SK-N-SH treated with all-trans-retinoic acid at 6 μM for 48 hours (cell line): ENCODE measurements around the gene COA8.

ENCODE experiments used
- ATAC-seq: fragments of 200-7000 bp; cut with Tn5 transposase; 3 replicates; pipeline ENCODE4 v1.9.1; 2020; ENCODE audit warnings: mild to moderate bottlenecking, moderate library complexity
- ARNTL ChIP-seq: fragments of 450-650 bp; formaldehyde crosslinking; IDR thresholded peaks from 2 replicates; pipeline ENCODE4 v1.5.0; 2020; ENCODE audit warnings: low read depth, mild to moderate bottlenecking, moderate library complexity, borderline replicate concordance
- BACH2 ChIP-seq: fragments of 250-450 bp; sonication (Bioruptor Pico); IDR thresholded peaks from 2 replicates; pipeline ENCODE4 v1.9.0; 2021; ENCODE audit warnings: mild to moderate bottlenecking, borderline replicate concordance
- CSDC2 ChIP-seq: fragments of 250-450 bp; sonication (Bioruptor Pico); IDR thresholded peaks from 2 replicates; pipeline ENCODE4 v1.5.0; 2020; ENCODE audit warnings: mild to moderate bottlenecking, moderate library complexity
- ESRRG ChIP-seq: fragments of 250-450 bp; sonication (Bioruptor Pico); IDR thresholded peaks from 2 replicates; pipeline ENCODE4 v1.6.1; 2021; ENCODE audit warnings: mild to moderate bottlenecking
- GLIS3 ChIP-seq: fragments of 250-450 bp; sonication (Bioruptor Pico); IDR thresholded peaks from 2 replicates; pipeline ENCODE4 v1.5.0; 2020; ENCODE audit warnings: mild to moderate bottlenecking, moderate library complexity
- ISL1 ChIP-seq: fragments of 250-450 bp; sonication (Bioruptor Pico); IDR thresholded peaks from 2 replicates; pipeline ENCODE4 v2.1.2; 2022; ENCODE audit warnings: mild to moderate bottlenecking, moderate library complexity
- OSR1 ChIP-seq: fragments of 250-450 bp; sonication (Bioruptor Pico); IDR thresholded peaks from 2 replicates; pipeline ENCODE4 v1.8.0; 2022; ENCODE audit warnings: moderate library complexity, mild to moderate bottlenecking, inconsistent platforms
- PPARA ChIP-seq: fragments of 250-450 bp; sonication (Bioruptor Pico); IDR thresholded peaks from 2 replicates; pipeline ENCODE4 v1.5.0; 2020; ENCODE audit warnings: mild to moderate bottlenecking, borderline replicate concordance
- RARB ChIP-seq: fragments of 250-450 bp; sonication (Bioruptor Pico); IDR thresholded peaks from 2 replicates; pipeline ENCODE4 v1.8.0; 2021; ENCODE audit warnings: mild to moderate bottlenecking, moderate library complexity
- SNAI2 ChIP-seq: fragments of 250-450 bp; sonication (Bioruptor Pico); IDR thresholded peaks from 2 replicates; pipeline ENCODE4 v1.5.0; 2020; ENCODE audit warnings: mild to moderate bottlenecking, moderate library complexity
- TCF4 ChIP-seq: fragments of 250-450 bp; sonication (Bioruptor Pico); IDR thresholded peaks from 2 replicates; pipeline ENCODE4 v1.8.0; 2021; ENCODE audit warnings: mild to moderate bottlenecking, moderate library complexity, borderline replicate concordance
- TOX ChIP-seq: fragments of 250-450 bp; sonication (Bioruptor Pico); IDR thresholded peaks from 2 replicates; pipeline ENCODE4 v1.8.0; 2021; ENCODE audit warnings: mild to moderate bottlenecking, moderate library complexity, borderline replicate concordance
- ZC3H10 ChIP-seq: fragments of 250-450 bp; sonication (Bioruptor Pico); IDR thresholded peaks from 2 replicates; pipeline ENCODE4 v1.5.1; 2021; ENCODE audit warnings: mild to moderate bottlenecking, moderate library complexity
- ZFP3 ChIP-seq: fragments of 250-450 bp; sonication (Bioruptor Pico); IDR thresholded peaks from 2 replicates; pipeline ENCODE4 v1.5.0; 2020; ENCODE audit warnings: mild to moderate bottlenecking, moderate library complexity
- ZFP30 ChIP-seq: fragments of 450-650 bp; formaldehyde crosslinking; IDR thresholded peaks from 2 replicates; pipeline ENCODE4 v1.5.0; 2022; ENCODE audit warnings: mild to moderate bottlenecking, moderate library complexity
- ZNF565 ChIP-seq: fragments of 450-650 bp; formaldehyde crosslinking; conservative IDR thresholded peaks from 2 replicates; pipeline ENCODE4 v1.5.0; 2020; ENCODE audit warnings: low read depth, mild to moderate bottlenecking, moderate library complexity
- ZNF70 ChIP-seq: fragments of 450-650 bp; formaldehyde crosslinking; IDR thresholded peaks from 2 replicates; pipeline ENCODE4 v1.5.0; 2020; ENCODE audit warnings: mild to moderate bottlenecking, moderate library complexity
- ZNF8 ChIP-seq: fragments of 450-650 bp; formaldehyde crosslinking; IDR thresholded peaks from 2 replicates; pipeline ENCODE4 v1.5.0; 2020; ENCODE audit warnings: mild to moderate bottlenecking, moderate library complexity
- TF ChIP-seq, protein P1 (sequence below): fragments of 250-450 bp; sonication (Bioruptor Pico); IDR thresholded peaks from 2 replicates; pipeline ENCODE4 v1.5.1; 2021; ENCODE audit warnings: mild to moderate bottlenecking, moderate library complexity
- TF ChIP-seq, protein P2 (sequence below): fragments of 250-450 bp; sonication (Bioruptor Pico); IDR thresholded peaks from 2 replicates; pipeline ENCODE4 v1.5.0; 2020; ENCODE audit warnings: mild to moderate bottlenecking, moderate library complexity
- TF ChIP-seq, protein P3 (sequence below): fragments of 250-450 bp; sonication (Bioruptor Pico); IDR thresholded peaks from 2 replicates; pipeline ENCODE4 v1.8.0; 2020; ENCODE audit warnings: mild to moderate bottlenecking, moderate library complexity, borderline replicate concordance
- TF ChIP-seq, protein P4 (sequence below): fragments of 250-450 bp; sonication (Bioruptor Pico); IDR thresholded peaks from 2 replicates; pipeline ENCODE4 v1.8.0; 2021; ENCODE audit warnings: low read depth, mild to moderate bottlenecking, moderate library complexity, borderline replicate concordance
- TF ChIP-seq, protein P5 (sequence below): fragments of 250-450 bp; sonication (Bioruptor Pico); IDR thresholded peaks from 2 replicates; pipeline ENCODE4 v1.5.1; 2020; ENCODE audit warnings: low read depth, mild to moderate bottlenecking, moderate library complexity

COA8 gene

DNA sequence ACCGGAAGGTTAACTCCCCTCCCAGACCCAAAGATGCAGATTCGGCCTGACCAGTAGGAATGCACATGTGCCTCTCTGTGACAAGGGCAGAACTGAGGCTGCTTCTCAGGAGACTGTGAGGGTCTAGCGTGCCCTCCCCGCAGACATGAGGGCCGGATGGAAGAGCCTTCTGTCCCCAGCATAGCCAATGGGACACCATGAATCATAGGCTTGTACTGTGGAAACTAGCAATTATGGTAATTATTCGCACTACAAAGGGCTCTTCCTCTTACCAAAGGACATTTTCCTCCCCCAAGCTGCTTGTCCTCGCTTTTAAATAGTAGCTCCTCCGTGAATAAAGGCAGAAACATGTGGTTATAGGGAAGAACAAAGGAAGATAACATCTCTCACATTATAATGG, 6.2 kb downstream of the COA8 start:
- TF ChIP-seq OSR1 (CRISPR knock-in tag), result no peak
- no peak for TF ChIP-seq ZNF565
- no peak for TF ChIP-seq SNAI2 (CRISPR knock-in tag)
- TF ChIP-seq ZC3H10 (CRISPR knock-in tag), result no peak
- TF ChIP-seq, protein P1, sequence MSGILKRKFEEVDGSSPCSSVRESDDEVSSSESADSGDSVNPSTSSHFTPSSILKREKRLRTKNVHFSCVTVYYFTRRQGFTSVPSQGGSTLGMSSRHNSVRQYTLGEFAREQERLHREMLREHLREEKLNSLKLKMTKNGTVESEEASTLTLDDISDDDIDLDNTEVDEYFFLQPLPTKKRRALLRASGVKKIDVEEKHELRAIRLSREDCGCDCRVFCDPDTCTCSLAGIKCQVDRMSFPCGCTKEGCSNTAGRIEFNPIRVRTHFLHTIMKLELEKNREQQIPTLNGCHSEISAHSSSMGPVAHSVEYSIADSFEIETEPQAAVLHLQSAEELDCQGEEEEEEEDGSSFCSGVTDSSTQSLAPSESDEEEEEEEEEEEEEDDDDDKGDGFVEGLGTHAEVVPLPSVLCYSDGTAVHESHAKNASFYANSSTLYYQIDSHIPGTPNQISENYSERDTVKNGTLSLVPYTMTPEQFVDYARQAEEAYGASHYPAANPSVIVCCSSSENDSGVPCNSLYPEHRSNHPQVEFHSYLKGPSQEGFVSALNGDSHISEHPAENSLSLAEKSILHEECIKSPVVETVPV (CRISPR knock-in tag), result no peak
- no peak for TF ChIP-seq ISL1 (CRISPR knock-in tag)
- no peak for TF ChIP-seq RARB (CRISPR knock-in tag)
- no peak for TF ChIP-seq TCF4 (CRISPR knock-in tag)
- TF ChIP-seq ZFP30 (CRISPR knock-in tag), result no peak
- no peak for TF ChIP-seq ESRRG (CRISPR knock-in tag)
- no peak for ATAC-seq

DNA sequence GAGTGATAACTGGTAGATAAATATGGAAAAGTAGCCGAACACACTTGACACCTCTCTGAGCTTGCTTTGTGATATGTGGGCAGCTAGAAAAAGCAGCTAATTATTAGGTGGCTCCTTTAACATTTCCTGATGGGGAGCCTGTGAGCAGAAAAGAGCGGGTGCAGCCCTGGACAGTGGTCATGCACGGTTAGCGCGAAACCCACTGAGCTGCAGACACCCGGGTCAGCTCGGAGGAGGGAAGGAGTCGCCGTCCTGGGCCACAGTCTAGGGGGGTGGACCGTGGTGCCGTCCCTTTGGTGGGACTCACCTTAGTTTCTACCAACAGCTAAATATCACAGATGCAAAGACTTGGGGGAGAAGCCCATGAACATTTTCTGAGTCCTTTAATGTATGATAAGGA, 6.6 kb downstream of the COA8 start:
- TF ChIP-seq ZFP3, result no peak
- TF ChIP-seq ZNF565, result no peak
- no peak for TF ChIP-seq ZNF70 (CRISPR knock-in tag)
- TF ChIP-seq TOX (CRISPR knock-in tag), result no peak
- no peak for TF ChIP-seq PPARA (CRISPR knock-in tag)
- TF ChIP-seq ARNTL, result no peak
- TF ChIP-seq BACH2 (CRISPR knock-in tag), result no peak
- no peak for TF ChIP-seq ISL1 (CRISPR knock-in tag)
- TF ChIP-seq, protein P2, sequence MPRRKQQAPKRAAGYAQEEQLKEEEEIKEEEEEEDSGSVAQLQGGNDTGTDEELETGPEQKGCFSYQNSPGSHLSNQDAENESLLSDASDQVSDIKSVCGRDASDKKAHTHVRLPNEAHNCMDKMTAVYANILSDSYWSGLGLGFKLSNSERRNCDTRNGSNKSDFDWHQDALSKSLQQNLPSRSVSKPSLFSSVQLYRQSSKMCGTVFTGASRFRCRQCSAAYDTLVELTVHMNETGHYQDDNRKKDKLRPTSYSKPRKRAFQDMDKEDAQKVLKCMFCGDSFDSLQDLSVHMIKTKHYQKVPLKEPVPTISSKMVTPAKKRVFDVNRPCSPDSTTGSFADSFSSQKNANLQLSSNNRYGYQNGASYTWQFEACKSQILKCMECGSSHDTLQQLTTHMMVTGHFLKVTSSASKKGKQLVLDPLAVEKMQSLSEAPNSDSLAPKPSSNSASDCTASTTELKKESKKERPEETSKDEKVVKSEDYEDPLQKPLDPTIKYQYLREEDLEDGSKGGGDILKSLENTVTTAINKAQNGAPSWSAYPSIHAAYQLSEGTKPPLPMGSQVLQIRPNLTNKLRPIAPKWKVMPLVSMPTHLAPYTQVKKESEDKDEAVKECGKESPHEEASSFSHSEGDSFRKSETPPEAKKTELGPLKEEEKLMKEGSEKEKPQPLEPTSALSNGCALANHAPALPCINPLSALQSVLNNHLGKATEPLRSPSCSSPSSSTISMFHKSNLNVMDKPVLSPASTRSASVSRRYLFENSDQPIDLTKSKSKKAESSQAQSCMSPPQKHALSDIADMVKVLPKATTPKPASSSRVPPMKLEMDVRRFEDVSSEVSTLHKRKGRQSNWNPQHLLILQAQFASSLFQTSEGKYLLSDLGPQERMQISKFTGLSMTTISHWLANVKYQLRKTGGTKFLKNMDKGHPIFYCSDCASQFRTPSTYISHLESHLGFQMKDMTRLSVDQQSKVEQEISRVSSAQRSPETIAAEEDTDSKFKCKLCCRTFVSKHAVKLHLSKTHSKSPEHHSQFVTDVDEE (CRISPR knock-in tag), result no peak
- no peak for TF ChIP-seq ZNF8 (CRISPR knock-in tag)
- TF ChIP-seq ESRRG (CRISPR knock-in tag), result no peak
- TF ChIP-seq GLIS3 (CRISPR knock-in tag), result no peak
- TF ChIP-seq TCF4 (CRISPR knock-in tag), result no peak
- TF ChIP-seq SNAI2 (CRISPR knock-in tag), result no peak
- no peak for TF ChIP-seq ZFP30 (CRISPR knock-in tag)
- TF ChIP-seq, protein P3, sequence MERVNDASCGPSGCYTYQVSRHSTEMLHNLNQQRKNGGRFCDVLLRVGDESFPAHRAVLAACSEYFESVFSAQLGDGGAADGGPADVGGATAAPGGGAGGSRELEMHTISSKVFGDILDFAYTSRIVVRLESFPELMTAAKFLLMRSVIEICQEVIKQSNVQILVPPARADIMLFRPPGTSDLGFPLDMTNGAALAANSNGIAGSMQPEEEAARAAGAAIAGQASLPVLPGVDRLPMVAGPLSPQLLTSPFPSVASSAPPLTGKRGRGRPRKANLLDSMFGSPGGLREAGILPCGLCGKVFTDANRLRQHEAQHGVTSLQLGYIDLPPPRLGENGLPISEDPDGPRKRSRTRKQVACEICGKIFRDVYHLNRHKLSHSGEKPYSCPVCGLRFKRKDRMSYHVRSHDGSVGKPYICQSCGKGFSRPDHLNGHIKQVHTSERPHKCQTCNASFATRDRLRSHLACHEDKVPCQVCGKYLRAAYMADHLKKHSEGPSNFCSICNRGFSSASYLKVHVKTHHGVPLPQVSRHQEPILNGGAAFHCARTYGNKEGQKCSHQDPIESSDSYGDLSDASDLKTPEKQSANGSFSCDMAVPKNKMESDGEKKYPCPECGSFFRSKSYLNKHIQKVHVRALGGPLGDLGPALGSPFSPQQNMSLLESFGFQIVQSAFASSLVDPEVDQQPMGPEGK (CRISPR knock-in tag), result no peak
- ATAC-seq, result no peak

DNA sequence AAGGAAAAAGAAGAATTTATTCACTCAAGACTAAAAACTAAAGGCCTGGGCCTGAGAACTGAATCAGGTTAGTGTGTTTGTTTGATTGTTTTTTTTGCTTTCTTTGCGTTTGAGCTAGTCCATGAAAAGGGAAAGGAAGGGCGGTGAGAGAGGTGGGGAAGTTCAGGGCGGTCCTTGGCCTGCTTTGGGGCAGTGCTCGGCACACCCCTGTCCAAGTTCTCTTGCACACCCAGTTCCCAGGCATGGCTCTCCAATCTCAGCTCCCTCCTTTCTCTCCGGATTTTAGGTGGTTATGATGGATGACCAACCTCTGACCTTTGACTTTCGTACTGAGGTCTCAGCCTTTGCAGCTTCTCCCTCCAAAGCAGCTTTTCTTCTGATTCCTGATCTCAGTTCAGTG, 11.3 kb downstream of the COA8 start:
- no peak for TF ChIP-seq ISL1 (CRISPR knock-in tag)
- TF ChIP-seq, protein P4, sequence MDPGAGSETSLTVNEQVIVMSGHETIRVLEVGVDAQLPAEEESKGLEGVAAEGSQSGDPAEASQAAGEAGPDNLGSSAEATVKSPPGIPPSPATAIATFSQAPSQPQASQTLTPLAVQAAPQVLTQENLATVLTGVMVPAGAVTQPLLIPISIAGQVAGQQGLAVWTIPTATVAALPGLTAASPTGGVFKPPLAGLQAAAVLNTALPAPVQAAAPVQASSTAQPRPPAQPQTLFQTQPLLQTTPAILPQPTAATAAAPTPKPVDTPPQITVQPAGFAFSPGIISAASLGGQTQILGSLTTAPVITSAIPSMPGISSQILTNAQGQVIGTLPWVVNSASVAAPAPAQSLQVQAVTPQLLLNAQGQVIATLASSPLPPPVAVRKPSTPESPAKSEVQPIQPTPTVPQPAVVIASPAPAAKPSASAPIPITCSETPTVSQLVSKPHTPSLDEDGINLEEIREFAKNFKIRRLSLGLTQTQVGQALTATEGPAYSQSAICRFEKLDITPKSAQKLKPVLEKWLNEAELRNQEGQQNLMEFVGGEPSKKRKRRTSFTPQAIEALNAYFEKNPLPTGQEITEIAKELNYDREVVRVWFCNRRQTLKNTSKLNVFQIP (CRISPR knock-in tag), result no peak
- no peak for TF ChIP-seq ZC3H10 (CRISPR knock-in tag)
- TF ChIP-seq CSDC2 (CRISPR knock-in tag), result no peak
- TF ChIP-seq, protein P5, sequence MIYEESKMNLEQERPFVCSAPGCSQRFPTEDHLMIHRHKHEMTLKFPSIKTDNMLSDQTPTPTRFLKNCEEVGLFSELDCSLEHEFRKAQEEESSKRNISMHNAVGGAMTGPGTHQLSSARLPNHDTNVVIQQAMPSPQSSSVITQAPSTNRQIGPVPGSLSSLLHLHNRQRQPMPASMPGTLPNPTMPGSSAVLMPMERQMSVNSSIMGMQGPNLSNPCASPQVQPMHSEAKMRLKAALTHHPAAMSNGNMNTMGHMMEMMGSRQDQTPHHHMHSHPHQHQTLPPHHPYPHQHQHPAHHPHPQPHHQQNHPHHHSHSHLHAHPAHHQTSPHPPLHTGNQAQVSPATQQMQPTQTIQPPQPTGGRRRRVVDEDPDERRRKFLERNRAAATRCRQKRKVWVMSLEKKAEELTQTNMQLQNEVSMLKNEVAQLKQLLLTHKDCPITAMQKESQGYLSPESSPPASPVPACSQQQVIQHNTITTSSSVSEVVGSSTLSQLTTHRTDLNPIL, result no peak
- TF ChIP-seq, protein P3 (CRISPR knock-in tag), result no peak
- no peak for TF ChIP-seq GLIS3 (CRISPR knock-in tag)
- no peak for ATAC-seq
